ENCODE data around the gene SPEG. TPM values are rescaled to one million over a fixed set of nuclear protein-coding genes. Genes with fewer than 3 reads are reported as not detected.

The SPEG gene
- total RNA-seq, 1 donor from 2014 or later = 5.6 TPM

DNA sequence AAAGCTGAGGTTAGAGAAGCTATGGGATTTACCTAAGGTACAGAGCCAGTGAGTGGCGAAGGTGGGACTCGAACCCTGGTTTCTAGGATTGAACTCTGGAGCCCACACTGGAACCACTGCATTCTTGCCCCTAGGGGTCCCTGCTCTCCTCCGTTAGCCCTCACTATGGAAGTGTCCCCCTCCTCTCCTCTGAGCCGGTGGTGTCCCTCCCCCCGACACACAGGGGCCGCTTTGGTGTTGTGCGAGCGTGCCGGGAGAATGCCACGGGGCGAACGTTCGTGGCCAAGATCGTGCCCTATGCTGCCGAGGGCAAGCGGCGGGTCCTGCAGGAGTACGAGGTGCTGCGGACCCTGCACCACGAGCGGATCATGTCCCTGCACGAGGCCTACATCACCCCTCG lies 55.5 kb downstream of the SPEG start:
- ATAC-seq (no peak), DNase-seq (no peak)
- Histone ChIP-seq H3K9me3 (no peaks in the 10 kb centered on the region), H3K27me3 (peaks cover 68% of the 10 kb centered on the region), H3K4me1 (no peaks in the 10 kb centered on the region), H3K36me3 (no peaks in the 10 kb centered on the region), H3K27ac (no peak overlapping the region), H3K4me3 (no peak overlapping the region)
- intact Hi-C loops (cut with DNase I) = no loop called here
- TF ChIP-seq, protein P1, sequence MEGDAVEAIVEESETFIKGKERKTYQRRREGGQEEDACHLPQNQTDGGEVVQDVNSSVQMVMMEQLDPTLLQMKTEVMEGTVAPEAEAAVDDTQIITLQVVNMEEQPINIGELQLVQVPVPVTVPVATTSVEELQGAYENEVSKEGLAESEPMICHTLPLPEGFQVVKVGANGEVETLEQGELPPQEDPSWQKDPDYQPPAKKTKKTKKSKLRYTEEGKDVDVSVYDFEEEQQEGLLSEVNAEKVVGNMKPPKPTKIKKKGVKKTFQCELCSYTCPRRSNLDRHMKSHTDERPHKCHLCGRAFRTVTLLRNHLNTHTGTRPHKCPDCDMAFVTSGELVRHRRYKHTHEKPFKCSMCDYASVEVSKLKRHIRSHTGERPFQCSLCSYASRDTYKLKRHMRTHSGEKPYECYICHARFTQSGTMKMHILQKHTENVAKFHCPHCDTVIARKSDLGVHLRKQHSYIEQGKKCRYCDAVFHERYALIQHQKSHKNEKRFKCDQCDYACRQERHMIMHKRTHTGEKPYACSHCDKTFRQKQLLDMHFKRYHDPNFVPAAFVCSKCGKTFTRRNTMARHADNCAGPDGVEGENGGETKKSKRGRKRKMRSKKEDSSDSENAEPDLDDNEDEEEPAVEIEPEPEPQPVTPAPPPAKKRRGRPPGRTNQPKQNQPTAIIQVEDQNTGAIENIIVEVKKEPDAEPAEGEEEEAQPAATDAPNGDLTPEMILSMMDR (IDR thresholded peaks at IDR 0.05) = no peak

DNA sequence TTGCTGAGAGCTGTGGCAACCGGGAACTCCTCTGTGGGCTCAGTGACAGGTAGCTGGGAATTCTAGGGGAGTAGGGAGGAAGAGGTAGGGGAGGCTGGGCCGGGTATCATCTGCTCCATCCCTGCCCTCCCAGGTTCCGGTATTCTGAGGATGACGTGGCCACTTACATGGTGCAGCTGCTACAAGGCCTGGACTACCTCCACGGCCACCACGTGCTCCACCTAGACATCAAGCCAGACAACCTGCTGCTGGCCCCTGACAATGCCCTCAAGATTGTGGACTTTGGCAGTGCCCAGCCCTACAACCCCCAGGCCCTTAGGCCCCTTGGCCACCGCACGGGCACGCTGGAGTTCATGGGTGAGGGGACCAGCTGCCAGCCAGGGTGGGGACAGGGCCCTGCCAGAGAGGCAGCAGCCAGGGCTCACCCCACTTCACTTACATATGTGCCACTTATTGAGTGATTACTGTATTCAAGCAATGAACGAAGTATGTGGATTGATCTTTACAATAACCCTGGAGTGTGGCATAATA lies 56.0 kb downstream of the SPEG start:
- no peak for DNase-seq
- H3K4me1 ChIP-seq = no peaks in the 10 kb centered on the region
- H3K4me3 ChIP-seq = no peak overlapping the region
- no peak for ATAC-seq
- peaks cover 68% of the 10 kb centered on the region for H3K27me3 ChIP-seq
- intact Hi-C loops (cut with DNase I) = no loop called here
- no peak overlapping the region for H3K27ac ChIP-seq
- TF ChIP-seq, protein P1 (IDR thresholded peaks at IDR 0.05) = no peak
- H3K9me3 ChIP-seq = no peaks in the 10 kb centered on the region
- no peaks in the 10 kb centered on the region for H3K36me3 ChIP-seq

DNA sequence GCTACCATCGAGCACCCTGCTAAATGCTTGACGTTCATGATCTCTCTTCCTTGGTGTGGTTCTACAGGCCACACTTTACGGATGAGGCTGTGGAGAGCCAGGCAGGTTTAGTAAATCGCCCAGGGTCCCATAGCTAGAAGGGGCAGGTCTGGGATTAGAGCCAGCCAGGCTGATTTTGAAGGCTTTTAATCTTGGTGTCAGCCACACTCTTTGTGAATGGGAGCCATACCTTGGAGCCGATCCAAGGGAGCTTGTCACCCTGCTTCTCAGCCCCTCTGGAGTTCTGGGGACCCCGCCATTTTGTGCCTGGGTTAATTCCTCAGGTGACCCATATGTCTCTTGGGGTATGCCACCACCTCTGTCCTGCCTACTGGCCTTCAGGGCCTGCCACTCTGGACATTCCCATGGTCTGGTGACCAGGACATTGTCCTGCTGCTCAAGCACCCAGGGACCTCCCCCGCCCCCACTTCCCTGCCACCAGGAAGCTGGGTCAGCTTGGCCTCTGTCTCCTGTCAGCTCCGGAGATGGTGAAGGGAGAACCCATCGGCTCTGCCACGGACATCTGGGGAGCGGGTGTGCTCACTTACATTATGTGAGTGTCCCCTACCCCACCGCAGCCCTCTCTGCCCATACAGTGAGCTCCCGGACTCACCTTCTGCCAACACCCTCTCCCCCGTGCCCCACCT lies 56.8 kb downstream of the SPEG start:
- Histone ChIP-seq H3K9me3 (no peaks in the 10 kb centered on the region), H3K27me3 (peaks cover 68% of the 10 kb centered on the region), H3K36me3 (no peaks in the 10 kb centered on the region), H3K4me1 (no peaks in the 10 kb centered on the region), H3K4me3 (no peak overlapping the region), H3K27ac (no peak overlapping the region)
- DNase-seq = no peak
- TF ChIP-seq, protein P1 (IDR thresholded peaks at IDR 0.05) = no peak
- intact Hi-C loops (cut with DNase I) = no loop called here
- no peak for ATAC-seq

DNA sequence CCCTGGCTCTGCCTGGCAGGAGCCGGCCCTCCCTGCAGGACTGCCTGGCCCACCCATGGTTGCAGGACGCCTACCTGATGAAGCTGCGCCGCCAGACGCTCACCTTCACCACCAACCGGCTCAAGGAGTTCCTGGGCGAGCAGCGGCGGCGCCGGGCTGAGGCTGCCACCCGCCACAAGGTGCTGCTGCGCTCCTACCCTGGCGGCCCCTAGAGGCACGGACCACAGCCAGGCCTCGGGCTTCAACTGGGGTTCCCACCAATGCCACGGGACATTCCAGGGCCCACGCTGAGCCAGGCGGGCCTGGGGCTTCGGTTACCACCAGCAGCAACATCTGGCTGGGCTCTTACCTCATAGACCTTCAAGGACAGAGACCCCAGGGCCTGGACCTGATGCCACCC lies 57.9 kb downstream of the SPEG start:
- intact Hi-C loops (cut with DNase I) = no loop called here

DNA sequence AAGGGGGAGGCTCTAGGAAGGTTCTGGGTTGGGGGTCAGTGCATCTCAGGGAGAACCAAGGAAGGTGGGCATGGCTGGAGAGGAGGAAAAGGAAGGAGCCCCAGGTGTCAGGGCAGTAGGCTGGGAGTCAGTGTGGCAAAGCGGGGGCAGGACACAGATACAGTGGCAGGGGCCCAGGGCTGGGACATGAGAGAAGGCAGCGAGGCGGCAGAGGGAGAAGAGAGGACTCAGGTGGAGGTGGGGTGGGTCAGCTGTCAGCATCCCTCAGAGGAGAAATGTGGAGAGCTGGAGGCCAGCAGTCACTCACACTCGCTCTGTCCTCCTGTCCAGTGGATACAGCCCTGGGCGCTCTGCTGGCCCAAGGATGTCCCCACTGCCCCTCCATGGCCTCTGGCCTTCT lies 58.4 kb downstream of the SPEG start:
- DNase-seq = no peak
- H3K27me3 ChIP-seq = peaks cover 69% of the 10 kb centered on the region
- no peak for ATAC-seq
- intact Hi-C loops (cut with DNase I) = no loop called here
- H3K27ac ChIP-seq = no peak overlapping the region
- H3K4me3 ChIP-seq = no peak overlapping the region
- H3K9me3 ChIP-seq = no peaks in the 10 kb centered on the region
- peaks cover 9% of the 10 kb centered on the region for H3K4me1 ChIP-seq
- H3K36me3 ChIP-seq = no peaks in the 10 kb centered on the region
- TF ChIP-seq, protein P1 (IDR thresholded peaks at IDR 0.05) = no peak

More for the DNA sequence above, 57.9 kb downstream of the SPEG start:
- ATAC-seq (no peak), DNase-seq (no peak)
- peaks cover 73% of the 10 kb centered on the region for H3K27me3 ChIP-seq
- H3K4me3 ChIP-seq = no peak overlapping the region
- peaks cover 9% of the 10 kb centered on the region for H3K4me1 ChIP-seq
- H3K27ac ChIP-seq = no peak overlapping the region
- TF ChIP-seq, protein P1 (IDR thresholded peaks at IDR 0.05) = no peak
- H3K9me3 ChIP-seq = no peaks in the 10 kb centered on the region
- no peaks in the 10 kb centered on the region for H3K36me3 ChIP-seq
